CD14-positive monocyte (primary cell): ENCODE measurements around the gene USP48. TPM values are rescaled to one million over a fixed set of nuclear protein-coding genes. Genes with fewer than 3 reads are reported as not detected.

Source experiments
- DNase-seq, 3 donors: peaks; one replicate each; pipeline ENCODE4 v3.0.0-alpha.2; 2011 to 2022
- H2AFZ ChIP-seq: 2 replicates; pipeline ENCODE4 v1.6.0; 2012; ENCODE audit warnings: mild to moderate bottlenecking, low read depth, low read length, inconsistent platforms; ENCODE audit not compliant: insufficient read depth, poor library complexity, severe bottlenecking
- H3K27ac ChIP-seq, 2 donors: 1 replicate in 1 of 2; 2 replicates in 1 of 2; pipeline ENCODE4 v1.5.1; 2012 to 2013; ENCODE audit warnings: low read length in 2 of 2, control low read depth in 1 of 2, inconsistent platforms in 1 of 2, low read depth in 1 of 2, mild to moderate bottlenecking in 1 of 2
- H3K27me3 ChIP-seq, 2 donors: one replicate each; pipeline versions ENCODE4 v1.6.0 to v1.6.1; 2011 to 2013; ENCODE audit warnings: low read length in 2 of 2; ENCODE audit not compliant: control insufficient read depth in 2 of 2, insufficient read depth in 2 of 2
- H3K36me3 ChIP-seq, 2 donors: replicated peaks in 1 of 2; 1 replicate in 1 of 2; 2 replicates in 1 of 2; pipeline versions ENCODE4 v1.5.1 to v1.6.1; 2012 to 2013; ENCODE audit warnings: low read length in 2 of 2, control low read depth in 1 of 2, inconsistent platforms in 1 of 2, mild to moderate bottlenecking in 1 of 2; ENCODE audit not compliant: insufficient read depth in 2 of 2, control insufficient read depth in 1 of 2
- H3K4me1 ChIP-seq, 2 donors: 1 replicate in 1 of 2; 2 replicates in 1 of 2; pipeline versions ENCODE4 v1.5.1 to v1.6.1; 2012 to 2013; ENCODE audit warnings: low read length in 2 of 2, control low read depth in 1 of 2, inconsistent platforms in 1 of 2, mild to moderate bottlenecking in 1 of 2, moderate library complexity in 1 of 2; ENCODE audit not compliant: insufficient read depth in 2 of 2, control insufficient read depth in 1 of 2
- H3K4me2 ChIP-seq: replicated peaks from 2 replicates; pipeline ENCODE3; 2012; ENCODE audit warnings: low read length, moderate library complexity, mild to moderate bottlenecking; ENCODE audit not compliant: poor library complexity, severe bottlenecking; ENCODE audit errors: extremely low read depth
- H3K4me3 ChIP-seq, 3 experiments: fragments of 200-600 bp in 1 of 3; sonication (generic) in 1 of 3; replicated peaks in 1 of 3; 1 replicate in 2 of 3; 2 replicates in 1 of 3; pipeline ENCODE4 v1.5.1; 2011 to 2013; ENCODE audit warnings: low read length in 3 of 3, mild to moderate bottlenecking in 3 of 3, control low read depth in 2 of 3, low read depth in 2 of 3, inconsistent platforms in 1 of 3, moderate library complexity in 1 of 3
- H3K79me2 ChIP-seq: 2 replicates; pipeline ENCODE4 v1.6.0; 2012; ENCODE audit warnings: mild to moderate bottlenecking, control low read depth, inconsistent platforms, low read length, moderate library complexity; ENCODE audit not compliant: insufficient read depth
- H3K9ac ChIP-seq: 2 replicates; pipeline ENCODE4 v1.6.0; 2017; ENCODE audit warnings: low read length, mild to moderate bottlenecking; ENCODE audit not compliant: insufficient read depth, poor library complexity, severe bottlenecking
- H3K9me3 ChIP-seq, 2 donors: replicated peaks in 1 of 2; 1 replicate in 1 of 2; 2 replicates in 1 of 2; pipeline versions ENCODE4 v1.5.1 to v1.6.1; 2012 to 2013; ENCODE audit warnings: low read length in 2 of 2, control low read depth in 1 of 2; ENCODE audit not compliant: control insufficient read depth in 1 of 2, insufficient read depth in 1 of 2
- H4K20me1 ChIP-seq: 2 replicates; pipeline ENCODE4 v1.6.0; 2012; ENCODE audit warnings: mild to moderate bottlenecking, low read length, control low read depth, moderate library complexity; ENCODE audit not compliant: insufficient read depth
- H3K27ac Mint-ChIP-seq, 7 donors: one replicate each; pipeline ENCODE4 v1.8.0; 2020; ENCODE audit warnings: mild to moderate bottlenecking in 7 of 7, mixed read lengths in 7 of 7, moderate library complexity in 6 of 7, inconsistent platforms in 2 of 7
- H3K27me3 Mint-ChIP-seq, 3 donors: one replicate each; pipeline ENCODE4 v1.8.0; 2021 to 2022; ENCODE audit warnings: low read depth in 3 of 3, mild to moderate bottlenecking in 3 of 3, mixed read lengths in 3 of 3, moderate library complexity in 3 of 3, inconsistent platforms in 1 of 3
- H3K36me3 Mint-ChIP-seq, 2 donors: one replicate each; pipeline ENCODE4 v1.8.0; 2020; ENCODE audit warnings: mixed read lengths in 2 of 2, inconsistent platforms in 1 of 2, mild to moderate bottlenecking in 1 of 2
- H3K4me1 Mint-ChIP-seq: one replicate; pipeline ENCODE4 v1.8.0; 2020; ENCODE audit warnings: mild to moderate bottlenecking, mixed read lengths
- H3K4me3 Mint-ChIP-seq, 2 donors: one replicate each; pipeline ENCODE4 v1.8.0; 2020; ENCODE audit warnings: mild to moderate bottlenecking in 2 of 2, mixed read lengths in 2 of 2, moderate library complexity in 1 of 2
- H3K9me3 Mint-ChIP-seq, 7 donors: one replicate each; pipeline ENCODE4 v1.8.0; 2020 to 2022; ENCODE audit warnings: mixed read lengths in 7 of 7, mild to moderate bottlenecking in 6 of 7, moderate library complexity in 6 of 7, inconsistent platforms in 2 of 7
- CTCF ChIP-seq: fragments of 200-600 bp; IDR thresholded peaks from one replicate; pipeline ENCODE4 v1.8.0; 2022; ENCODE audit warnings: antibody characterized with exemption, mild to moderate bottlenecking
- WGBS: methylation state at CpG from one replicate; pipeline ENCODE4 v1.1.5; 2013; ENCODE audit warnings: missing lambda C conversion rate; ENCODE audit not compliant: insufficient coverage; 5-methylcytosine and 5-hydroxymethylcytosine counted together
- intact Hi-C, 2 donors: fragments of 100-400 bp; cut with micrococcal nuclease; formaldehyde crosslinking; loops; one replicate each; pipeline versions ENCODE4 v1.15.0 to v1.15.1; 2023
- polyA plus RNA-seq, 3 donors: library from polyadenylated mRNA; depleted of rRNA in 1 of 3; unstranded in 2 of 3; stranded (reverse) in 1 of 3; fragments of 300-500 nt in 2 of 3; fragments of >200 nt in 1 of 3; fragmentation: Illumina TruSeq in 2 of 3; gene quantifications; 1 replicate in 2 of 3; 2 replicates in 1 of 3; pipeline ENCODE4 v1.2.3, GENCODE V29; 2012 to 2021

The USP48 gene
- polyA plus RNA-seq, 3 donors, result 26.5 to 40.2 (median 34.3) TPM

DNA sequence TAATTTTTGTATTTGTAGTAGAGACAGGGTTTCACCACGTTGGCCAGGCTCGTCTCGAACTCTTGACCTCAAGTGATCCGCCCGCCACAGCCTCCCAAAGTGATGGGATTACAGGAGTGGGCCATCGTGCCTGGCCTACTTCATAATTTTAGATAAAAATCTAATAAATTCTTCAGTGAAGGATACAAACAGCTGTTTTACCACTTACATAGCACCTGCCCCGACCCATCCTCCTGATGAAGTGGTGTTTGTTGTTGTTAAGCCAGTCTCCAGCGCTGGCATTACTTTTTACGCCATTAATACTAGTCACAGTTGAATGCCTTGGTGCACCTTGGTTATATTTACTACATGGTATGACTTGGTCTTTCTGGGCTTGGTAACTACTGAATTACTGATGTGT, 101.5 kb downstream of the USP48 start:
- no peaks in the 10 kb centered on the region for H3K9me3 Mint-ChIP-seq
- H3K4me1 Mint-ChIP-seq, result no peaks in the 10 kb centered on the region
- H3K9me3 ChIP-seq, result no peaks in the 10 kb centered on the region
- H3K27me3 ChIP-seq, result no peaks in the 10 kb centered on the region
- no peak overlapping the region for H3K4me2 ChIP-seq
- DNase-seq, result no peak
- no peaks in the 10 kb centered on the region for H3K4me1 ChIP-seq
- peaks cover 82 to 98% of the 10 kb centered on the region in 2 donors for H3K36me3 Mint-ChIP-seq
- peaks cover 0 to 3% (median 1%) of the 10 kb centered on the region in 3 donors for H3K27me3 Mint-ChIP-seq
- H2AFZ ChIP-seq, result no peak overlapping the region
- no peak for TF ChIP-seq CTCF
- intact Hi-C loops, result no loop called here
- peaks cover 4% of the 10 kb centered on the region for H4K20me1 ChIP-seq
- H3K4me3 Mint-ChIP-seq, result no peak overlapping the region
- no CpG with 5 or more reads among the region's 9 CpGs for WGBS
- no peak overlapping the region for H3K27ac Mint-ChIP-seq
- no peak overlapping the region for H3K27ac ChIP-seq
- peaks cover 57 to 99% of the 10 kb centered on the region in 2 donors for H3K36me3 ChIP-seq
- H3K79me2 ChIP-seq, result no peaks in the 10 kb centered on the region
- H3K4me3 ChIP-seq, result no peak overlapping the region
- H3K9ac ChIP-seq, result no peak overlapping the region

- H2AFZ ChIP-seq, result no peak overlapping the region
- H3K27me3 ChIP-seq, result no peaks in the 10 kb centered on the region
- H3K4me1 ChIP-seq, result no peaks in the 10 kb centered on the region
- H3K9me3 Mint-ChIP-seq, result no peaks in the 10 kb centered on the region
- no peak for TF ChIP-seq CTCF
- no peak overlapping the region for H3K4me2 ChIP-seq
- no peaks in the 10 kb centered on the region for H3K4me1 Mint-ChIP-seq
- peaks cover 4% of the 10 kb centered on the region for H4K20me1 ChIP-seq
- H3K36me3 ChIP-seq, result peaks cover 57 to 93% of the 10 kb centered on the region in 2 donors
- peaks cover 81 to 97% of the 10 kb centered on the region in 2 donors for H3K36me3 Mint-ChIP-seq
- H3K27ac Mint-ChIP-seq, result no peak overlapping the region
- no peaks in the 10 kb centered on the region for H3K79me2 ChIP-seq
- no peaks in the 10 kb centered on the region for H3K9me3 ChIP-seq
- H3K4me3 Mint-ChIP-seq, result no peak overlapping the region
- DNase-seq, result no peak
- intact Hi-C loops, result no loop called here
- WGBS, result 79% methylated on average over 2 of the region's 3 CpGs
- H3K9ac ChIP-seq, result no peak overlapping the region
- H3K4me3 ChIP-seq, result no peak overlapping the region
- H3K27ac ChIP-seq, result no peak overlapping the region
- H3K27me3 Mint-ChIP-seq, result peaks cover 0 to 3% (median 1%) of the 10 kb centered on the region in 3 donors
Observed at GRCh38 chr1:21680918-21681317, 102.0 kb downstream of the USP48 start.
